GM12872 (cell line): ENCODE data around the gene ELOVL6.

Source experiments
- CTCF ChIP-seq: IDR thresholded peaks from 3 replicates; pipeline ENCODE4 v1.5.1; 2011; ENCODE audit warnings: low read depth, mild to moderate bottlenecking, low read length, moderate library complexity; ENCODE audit not compliant: insufficient read depth

Gene ELOVL6

GRCh38 chr4:110075083-110075738 is 123.2 kb downstream of the ELOVL6 start:
- TF ChIP-seq CTCF, result no peak

DNA sequence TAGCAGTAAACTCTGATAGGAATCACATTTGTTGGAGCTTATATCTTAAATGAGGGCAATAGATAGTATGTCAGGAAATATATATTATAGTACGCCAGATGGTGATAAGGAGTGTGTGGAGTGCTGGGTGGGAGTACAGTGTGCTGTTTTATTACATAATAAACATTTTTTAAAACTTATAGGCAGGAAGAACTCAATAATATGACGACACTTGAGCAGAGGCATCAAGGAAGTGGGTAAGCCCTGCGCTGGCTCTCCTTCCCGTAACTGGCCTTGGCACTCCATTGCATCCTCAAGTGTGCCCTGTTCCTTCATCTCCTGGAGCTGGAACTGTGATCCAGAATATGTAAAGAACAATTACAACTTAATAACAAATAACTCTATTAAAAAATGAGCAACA is 123.8 kb downstream of the ELOVL6 start:
- no peak for TF ChIP-seq CTCF

- TF ChIP-seq CTCF, result no peak
Measured at GRCh38 chr4:110073053-110073845, 125.2 kb downstream of the ELOVL6 start.

DNA sequence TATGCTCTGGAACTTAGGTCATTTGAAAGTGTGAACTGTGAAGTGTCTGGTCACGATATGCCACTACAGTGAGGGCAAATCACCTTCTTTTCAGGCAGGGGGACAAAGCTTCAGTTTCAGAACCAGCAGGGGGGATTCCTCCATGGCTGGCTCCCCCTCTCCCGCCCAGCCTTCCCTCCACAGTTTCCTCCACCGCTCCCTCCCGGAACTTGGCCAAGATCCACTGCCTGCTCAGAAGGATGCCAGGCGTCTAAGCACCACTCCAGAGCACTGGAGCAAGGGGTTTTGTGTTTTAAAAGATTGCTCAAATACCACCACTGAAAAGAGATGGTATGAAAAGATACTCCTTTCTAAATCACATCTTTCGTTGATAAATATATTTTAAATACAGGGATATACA is 126.9 kb downstream of the ELOVL6 start:
- TF ChIP-seq CTCF, result no peak

DNA sequence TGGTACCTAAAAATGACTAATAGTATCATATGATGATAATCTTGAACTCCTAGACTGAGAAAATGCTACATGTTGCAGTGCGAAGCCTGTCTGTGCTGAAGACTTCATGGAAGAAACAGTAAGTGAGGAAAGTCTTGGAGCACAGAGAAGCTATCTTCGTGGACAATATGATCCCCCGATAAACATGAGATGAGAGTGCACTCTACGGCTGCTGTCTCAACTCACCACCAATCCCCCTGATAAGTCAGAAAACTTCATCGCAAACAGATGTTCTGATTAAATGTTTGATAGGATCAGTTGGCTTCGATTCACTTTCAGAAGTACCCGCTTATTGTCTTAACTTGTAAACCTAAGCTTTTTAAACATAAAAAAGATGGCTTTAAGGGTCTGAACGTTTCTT is 130.2 kb downstream of the ELOVL6 start:
- TF ChIP-seq CTCF, result no peak

DNA sequence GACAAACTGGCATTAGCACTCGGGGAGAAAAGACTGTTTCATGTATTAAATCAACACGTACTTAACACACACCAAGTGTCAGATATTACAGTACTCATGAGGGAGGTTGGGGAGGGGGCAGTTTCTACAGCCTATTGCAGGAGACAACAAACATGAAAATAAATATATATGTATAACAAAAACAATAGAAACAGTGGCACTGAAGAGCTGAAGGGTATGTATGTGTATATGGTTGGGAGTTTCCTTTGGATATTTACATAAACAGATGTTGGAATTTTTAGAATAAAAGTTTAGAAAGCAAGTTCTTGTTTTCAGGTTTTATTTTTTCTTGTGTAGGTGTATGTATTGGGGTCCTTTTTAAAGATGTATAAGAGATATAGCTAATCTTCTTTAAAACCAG is 133.5 kb downstream of the ELOVL6 start:
- TF ChIP-seq CTCF, result no peak

- no peak for TF ChIP-seq CTCF
Measured at GRCh38 chr4:110064295-110064694, 134.1 kb downstream of the ELOVL6 start.
